ENCODE measurements around the gene AADACL4. TPM values are rescaled to one million over a fixed set of nuclear protein-coding genes. Genes with fewer than 3 reads are reported as not detected.

The AADACL4 gene
- total RNA-seq, 4 donors from 2014 or later: 0.59 TPM; not detected in 3

- WGBS, 2 donors: 68 to 75% methylated on average over 7 of the region's 7 CpGs
- no peak for TF ChIP-seq POLR2A (IDR thresholded peaks at IDR 0.05)
- TF ChIP-seq, protein P1, sequence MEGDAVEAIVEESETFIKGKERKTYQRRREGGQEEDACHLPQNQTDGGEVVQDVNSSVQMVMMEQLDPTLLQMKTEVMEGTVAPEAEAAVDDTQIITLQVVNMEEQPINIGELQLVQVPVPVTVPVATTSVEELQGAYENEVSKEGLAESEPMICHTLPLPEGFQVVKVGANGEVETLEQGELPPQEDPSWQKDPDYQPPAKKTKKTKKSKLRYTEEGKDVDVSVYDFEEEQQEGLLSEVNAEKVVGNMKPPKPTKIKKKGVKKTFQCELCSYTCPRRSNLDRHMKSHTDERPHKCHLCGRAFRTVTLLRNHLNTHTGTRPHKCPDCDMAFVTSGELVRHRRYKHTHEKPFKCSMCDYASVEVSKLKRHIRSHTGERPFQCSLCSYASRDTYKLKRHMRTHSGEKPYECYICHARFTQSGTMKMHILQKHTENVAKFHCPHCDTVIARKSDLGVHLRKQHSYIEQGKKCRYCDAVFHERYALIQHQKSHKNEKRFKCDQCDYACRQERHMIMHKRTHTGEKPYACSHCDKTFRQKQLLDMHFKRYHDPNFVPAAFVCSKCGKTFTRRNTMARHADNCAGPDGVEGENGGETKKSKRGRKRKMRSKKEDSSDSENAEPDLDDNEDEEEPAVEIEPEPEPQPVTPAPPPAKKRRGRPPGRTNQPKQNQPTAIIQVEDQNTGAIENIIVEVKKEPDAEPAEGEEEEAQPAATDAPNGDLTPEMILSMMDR (IDR thresholded peaks at IDR 0.05): no peak
- no peak for DNase-seq (ENCODE audit: low spot score in 2 of 2)
- intact Hi-C loops (cut with DNase I; ENCODE audit: low total_unique reads): loop anchor here (5.0 kb wide), 1 partner anchor 337 kb away; no protein-coding TSS in a partner anchor
- no peak overlapping the region for H3K4me3 ChIP-seq (ENCODE audit: low read depth, poor library complexity, severe bottlenecking)
These were observed 29.3 kb upstream of the AADACL4 start for GRCh38 chr1:12614402-12615158.

GRCh38 chr1:12615159-12615864 lies 28.6 kb upstream of the AADACL4 start:
- peak overlapping the region; percentile 71 for H3K4me3 ChIP-seq (ENCODE audit: low read depth, poor library complexity, severe bottlenecking)
- no peak for TF ChIP-seq POLR2A (IDR thresholded peaks at IDR 0.05)
- TF ChIP-seq, protein P1 (IDR thresholded peaks at IDR 0.05): no peak
- DNase-seq (ENCODE audit: low spot score in 2 of 2): no peak
- WGBS, 2 donors: 16 to 17% methylated on average over 12 of the region's 12 CpGs
- intact Hi-C loops (cut with DNase I; ENCODE audit: low total_unique reads): no loop called here

DNA sequence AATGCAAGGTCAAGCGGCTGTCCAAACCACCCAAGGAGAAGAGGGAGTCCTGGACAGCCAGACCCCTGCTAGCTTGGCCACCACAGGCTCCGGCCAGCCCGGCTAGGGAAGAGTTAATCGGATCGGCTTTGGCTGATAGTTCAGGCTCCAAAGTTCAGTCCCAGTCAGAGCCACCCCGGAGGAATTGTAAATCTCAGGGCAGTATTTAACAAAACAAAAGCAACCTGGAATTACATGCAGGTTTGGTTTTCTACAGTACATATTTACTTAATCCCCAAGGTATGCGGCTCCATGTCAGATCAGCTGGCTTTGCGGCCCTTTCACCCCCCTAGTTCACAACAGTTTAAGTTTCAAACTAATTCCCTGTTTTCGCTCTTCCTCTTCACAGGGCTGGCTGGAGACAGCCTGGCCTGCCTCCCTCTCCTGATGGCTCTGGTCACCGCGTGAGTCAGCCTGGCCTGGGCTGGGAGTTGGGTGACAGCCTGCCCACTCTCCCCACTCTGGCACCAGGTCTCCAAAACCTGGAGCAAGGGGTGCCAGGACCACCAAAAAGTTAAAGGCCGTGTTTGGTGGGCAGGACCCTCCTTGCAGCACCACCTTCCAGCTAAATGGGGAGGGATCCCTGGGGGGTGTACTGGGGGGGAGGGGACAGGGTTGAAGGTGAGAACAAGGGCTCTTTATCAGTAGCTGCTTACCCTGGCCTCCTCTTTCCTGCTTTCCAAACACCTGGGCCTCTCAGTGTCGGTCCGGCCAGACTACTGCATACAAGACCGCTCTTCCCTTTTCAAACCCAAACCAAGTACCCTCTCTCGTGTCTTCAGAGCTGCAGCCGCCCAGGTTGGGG lies 27.8 kb upstream of the AADACL4 start:
- H3K4me3 ChIP-seq (ENCODE audit: low read depth, poor library complexity, severe bottlenecking): peak overlapping the region; percentile 71
- DNase-seq (ENCODE audit: low spot score in 2 of 2): peak in 1 of 2 donors; percentile 94
- intact Hi-C loops (cut with DNase I; ENCODE audit: low total_unique reads): no loop called here
- TF ChIP-seq, protein P1 (IDR thresholded peaks at IDR 0.05): no peak
- TF ChIP-seq POLR2A (IDR thresholded peaks at IDR 0.05): no peak
- 7 to 11% methylated on average over 17 of the region's 17 CpGs for WGBS, 2 donors

DNA sequence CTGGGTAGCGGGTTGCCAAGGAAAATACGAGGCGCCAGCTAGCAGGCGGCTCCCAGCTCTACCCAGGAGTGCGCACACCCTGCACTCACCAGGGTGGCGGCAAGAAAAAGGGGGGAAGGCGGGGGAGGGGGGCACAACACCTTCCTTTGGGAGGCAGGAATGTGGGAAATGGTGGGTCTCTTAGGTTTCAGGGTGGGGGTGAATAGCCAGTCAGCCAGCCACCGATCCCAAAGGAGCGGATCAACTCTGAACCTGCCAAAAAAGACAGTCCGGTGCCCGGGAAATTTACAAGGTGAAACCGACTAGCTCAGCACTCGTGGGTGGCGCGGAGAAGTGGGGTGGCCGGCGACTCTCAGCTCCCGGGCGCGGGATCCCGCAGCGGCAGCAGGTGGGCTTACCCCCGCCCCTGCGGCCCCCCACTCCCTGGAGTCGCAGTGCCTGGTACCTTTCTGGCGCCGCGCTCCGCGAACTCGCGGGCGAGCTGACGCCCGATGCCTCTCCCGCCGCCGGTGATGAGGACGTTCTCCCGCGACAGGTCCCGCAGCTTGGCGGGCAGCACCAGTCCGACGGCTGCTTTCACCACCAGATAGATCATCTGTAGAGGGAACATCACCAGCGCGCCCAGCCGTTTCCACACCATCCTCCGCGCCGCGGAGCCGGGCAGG lies 27.0 kb upstream of the AADACL4 start:
- intact Hi-C loops (cut with DNase I; ENCODE audit: low total_unique reads): no loop called here
- DNase-seq (ENCODE audit: low spot score in 2 of 2): peak in 1 of 2 donors; percentile 92
- TF ChIP-seq, protein P1 (IDR thresholded peaks at IDR 0.05): no peak
- no peak for TF ChIP-seq POLR2A (IDR thresholded peaks at IDR 0.05)
- H3K4me3 ChIP-seq (ENCODE audit: low read depth, poor library complexity, severe bottlenecking): peak overlapping the region; percentile 71
- 1 to 9% methylated on average over 17 to 26 of the region's 53 CpGs for WGBS, 2 donors

DNA sequence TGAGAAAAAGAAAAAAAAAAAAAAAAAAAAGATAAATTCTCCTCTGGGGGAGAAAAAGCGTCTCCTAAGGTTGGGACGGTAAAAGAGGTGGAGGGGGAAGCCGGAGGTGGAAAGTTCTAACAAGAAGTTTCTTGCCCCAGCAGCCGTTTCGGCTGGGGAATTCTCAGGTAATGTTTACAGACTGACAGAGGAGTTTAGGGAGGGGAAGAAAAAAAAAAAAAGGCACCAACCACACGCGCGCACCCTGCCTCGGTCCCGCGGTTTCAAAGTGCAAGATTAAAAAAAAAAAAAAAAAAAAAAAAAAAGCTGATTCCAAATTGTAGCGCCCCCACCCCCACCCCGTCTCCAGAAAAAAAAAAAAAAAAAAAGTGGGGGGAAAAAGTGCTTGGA lies 26.4 kb upstream of the AADACL4 start:
- intact Hi-C loops (cut with DNase I; ENCODE audit: low total_unique reads): no loop called here
- DNase-seq (ENCODE audit: low spot score in 2 of 2): no peak
- 0% methylated on average over 13 of the region's 13 CpGs for WGBS, 2 donors

More for the DNA sequence above, 26.4 kb upstream of the AADACL4 start:
- peak overlapping the region; percentile 71 for H3K4me3 ChIP-seq (ENCODE audit: low read depth, poor library complexity, severe bottlenecking)
- no peak for TF ChIP-seq POLR2A (IDR thresholded peaks at IDR 0.05)
- TF ChIP-seq, protein P1 (IDR thresholded peaks at IDR 0.05): no peak

Measured in lower leg skin (tissue), 4 donors.